ENCODE measurements around the gene VWA7. TPM values are rescaled to one million over a fixed set of nuclear protein-coding genes. Genes with fewer than 3 reads are reported as not detected.
"Not testable (repeated sequence)": the region's sequence is repeated elsewhere in the genome, so short reads cannot be mapped to it uniquely, and the experiment has no call there.

The VWA7 gene
- total and polyA plus RNA-seq, 2 donors from 2014 or later: 10.2 to 32.5 TPM

DNA sequence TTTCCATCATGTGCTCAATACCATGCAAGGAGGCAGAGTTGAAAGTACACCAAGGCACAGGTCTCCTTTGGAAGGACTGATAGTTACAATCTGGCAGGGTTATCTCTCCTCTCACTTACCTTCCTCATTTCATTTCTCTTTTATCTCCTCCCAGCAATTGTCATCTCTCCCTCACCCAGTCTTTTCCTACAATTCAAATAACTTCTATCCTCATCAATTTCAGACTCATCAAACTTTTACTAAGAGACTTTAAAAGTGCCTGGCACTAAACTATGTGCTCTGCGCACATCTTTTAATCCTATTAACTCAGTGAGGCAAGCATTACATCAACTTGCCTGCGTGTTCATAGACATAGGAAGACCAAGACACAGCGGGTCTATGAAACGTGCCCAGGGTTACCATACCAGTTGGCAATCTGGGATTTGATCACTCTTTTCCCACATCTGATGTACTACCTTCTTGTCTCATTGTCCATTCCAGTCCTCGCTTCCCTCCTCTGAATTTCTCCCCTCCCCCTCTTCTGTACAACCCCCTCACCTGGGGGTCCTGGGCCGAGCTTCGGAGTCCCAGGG, 17.3 kb upstream of the VWA7 start:
- DNase-seq (peak in 1 of 5 donors; percentile 28), FAIRE-seq (no peak)
- intact Hi-C loops (cut with DNase I): no loop called here
- H3K9me3 ChIP-seq (ENCODE audit: control insufficient read depth in 2 of 3, insufficient read depth in 1 of 3, low read length in 3 of 3): no peaks in the 10 kb centered on the region
- H3K4me3 ChIP-seq (ENCODE audit: low read length in 3 of 3): peak overlapping the region; percentile 57 to 94 (median 91)
- H3K27me3 ChIP-seq (ENCODE audit: control insufficient read depth, insufficient read depth, low read length): no peaks in the 10 kb centered on the region
- peak overlapping the region; percentile 21 to 99 (median 98) for H3K9ac ChIP-seq (ENCODE audit: low read length in 3 of 3)
- no peaks in the 10 kb centered on the region for H3K36me3 ChIP-seq (ENCODE audit: control insufficient read depth in 2 of 3, insufficient read depth in 3 of 3, low read length in 3 of 3)
- H3K4me1 ChIP-seq (ENCODE audit: control insufficient read depth in 2 of 3, insufficient read depth in 2 of 3, low read depth in 1 of 3, low read length in 3 of 3): peaks cover 0 to 5% (median 0%) of the 10 kb centered on the region in 3 donors
- TF ChIP-seq, protein P1, sequence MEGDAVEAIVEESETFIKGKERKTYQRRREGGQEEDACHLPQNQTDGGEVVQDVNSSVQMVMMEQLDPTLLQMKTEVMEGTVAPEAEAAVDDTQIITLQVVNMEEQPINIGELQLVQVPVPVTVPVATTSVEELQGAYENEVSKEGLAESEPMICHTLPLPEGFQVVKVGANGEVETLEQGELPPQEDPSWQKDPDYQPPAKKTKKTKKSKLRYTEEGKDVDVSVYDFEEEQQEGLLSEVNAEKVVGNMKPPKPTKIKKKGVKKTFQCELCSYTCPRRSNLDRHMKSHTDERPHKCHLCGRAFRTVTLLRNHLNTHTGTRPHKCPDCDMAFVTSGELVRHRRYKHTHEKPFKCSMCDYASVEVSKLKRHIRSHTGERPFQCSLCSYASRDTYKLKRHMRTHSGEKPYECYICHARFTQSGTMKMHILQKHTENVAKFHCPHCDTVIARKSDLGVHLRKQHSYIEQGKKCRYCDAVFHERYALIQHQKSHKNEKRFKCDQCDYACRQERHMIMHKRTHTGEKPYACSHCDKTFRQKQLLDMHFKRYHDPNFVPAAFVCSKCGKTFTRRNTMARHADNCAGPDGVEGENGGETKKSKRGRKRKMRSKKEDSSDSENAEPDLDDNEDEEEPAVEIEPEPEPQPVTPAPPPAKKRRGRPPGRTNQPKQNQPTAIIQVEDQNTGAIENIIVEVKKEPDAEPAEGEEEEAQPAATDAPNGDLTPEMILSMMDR (IDR thresholded peaks at IDR 0.05; ENCODE audit: borderline replicate concordance, extremely low read depth, insufficient read depth): no peak
- H3K27ac ChIP-seq (ENCODE audit: low read depth in 2 of 2, low read length in 2 of 2): peak overlapping the region; percentile 91 to 92

DNA sequence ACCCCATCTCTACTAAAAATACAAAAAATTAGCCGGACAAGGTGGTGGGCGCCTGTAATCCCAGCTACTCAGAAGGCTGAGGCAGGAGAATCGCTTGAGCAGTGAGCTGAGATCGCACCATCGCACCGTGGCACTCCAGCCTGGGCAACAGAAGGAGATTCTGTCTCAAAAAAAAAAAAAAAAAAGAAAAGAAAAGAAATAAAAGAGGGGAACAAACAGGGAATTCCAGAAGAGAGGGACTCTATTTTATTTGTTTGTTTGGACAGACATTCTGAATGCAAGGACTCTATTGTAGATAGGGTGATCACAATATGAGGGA, 16.8 kb upstream of the VWA7 start:
- H3K27ac ChIP-seq (ENCODE audit: low read depth in 2 of 2, low read length in 2 of 2); H3K4me1 ChIP-seq (ENCODE audit: control insufficient read depth in 2 of 3, insufficient read depth in 2 of 3, low read depth in 1 of 3, low read length in 3 of 3); H3K9me3 ChIP-seq (ENCODE audit: control insufficient read depth in 2 of 3, insufficient read depth in 1 of 3, low read length in 3 of 3); DNase-seq; intact Hi-C loops (cut with DNase I); FAIRE-seq; H3K36me3 ChIP-seq (ENCODE audit: control insufficient read depth in 2 of 3, insufficient read depth in 3 of 3, low read length in 3 of 3); H3K27me3 ChIP-seq (ENCODE audit: control insufficient read depth, insufficient read depth, low read length): not testable (repeated sequence)
- Histone ChIP-seq H3K9ac (ENCODE audit: low read length in 3 of 3) (peak overlapping the region in 2 of 3 donors; percentile 7 to 99), H3K4me3 (ENCODE audit: low read length in 3 of 3) (peak overlapping the region in 1 of 3 donors; percentile 57)

DNA sequence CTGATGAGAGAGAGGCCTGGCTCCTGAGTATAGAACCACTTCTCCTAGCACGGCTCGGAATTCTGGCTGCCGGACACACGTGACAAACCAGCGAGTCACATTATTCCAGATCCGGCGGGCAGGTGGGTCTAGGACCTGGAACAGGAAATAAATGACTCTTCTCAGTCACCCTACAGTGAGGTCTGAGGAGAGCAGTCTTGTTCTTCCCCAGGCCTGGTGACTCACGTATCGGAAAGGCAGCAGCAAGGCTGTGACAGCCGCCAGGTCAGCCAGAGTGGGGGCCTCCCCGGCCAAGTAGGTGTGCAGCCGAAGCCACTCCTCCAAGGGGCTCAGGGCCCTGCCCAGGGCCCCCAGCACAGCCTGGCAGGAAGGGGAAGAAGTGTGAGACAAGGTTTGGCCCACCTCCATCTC, 15.6 kb upstream of the VWA7 start:
- TF ChIP-seq, protein P1 (IDR thresholded peaks at IDR 0.05; ENCODE audit: borderline replicate concordance, extremely low read depth, insufficient read depth): no peak
- peaks cover 0 to 5% (median 0%) of the 10 kb centered on the region in 3 donors for H3K4me1 ChIP-seq (ENCODE audit: control insufficient read depth in 2 of 3, insufficient read depth in 2 of 3, low read depth in 1 of 3, low read length in 3 of 3)
- H3K27me3 ChIP-seq (ENCODE audit: control insufficient read depth, insufficient read depth, low read length): no peaks in the 10 kb centered on the region
- H3K36me3 ChIP-seq (ENCODE audit: control insufficient read depth in 2 of 3, insufficient read depth in 3 of 3, low read length in 3 of 3): no peaks in the 10 kb centered on the region
- H3K9me3 ChIP-seq (ENCODE audit: control insufficient read depth in 2 of 3, insufficient read depth in 1 of 3, low read length in 3 of 3): no peaks in the 10 kb centered on the region
- intact Hi-C loops (cut with DNase I): no loop called here
- H3K9ac ChIP-seq (ENCODE audit: low read length in 3 of 3): no peak overlapping the region
- DNase-seq (peak in 1 of 5 donors; percentile 85), FAIRE-seq (no peak)
- H3K27ac ChIP-seq (ENCODE audit: low read depth in 2 of 2, low read length in 2 of 2): no peak overlapping the region
- H3K4me3 ChIP-seq (ENCODE audit: low read length in 3 of 3): no peak overlapping the region

DNA sequence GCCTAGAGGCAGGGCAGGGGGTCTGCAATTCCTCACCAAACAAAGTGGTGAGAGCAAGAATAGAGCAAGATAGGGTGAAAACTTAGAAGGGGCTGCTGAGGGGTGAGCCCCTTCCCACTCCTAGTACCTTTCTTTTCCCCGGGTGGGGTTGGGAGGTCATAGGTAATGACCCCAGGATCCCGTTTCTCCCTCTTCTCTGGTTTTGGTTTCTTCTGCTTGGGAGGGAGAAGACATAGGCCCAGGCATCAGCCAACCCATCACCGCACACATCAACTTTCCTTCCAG, 14.9 kb upstream of the VWA7 start:
- no peak overlapping the region for H3K9ac ChIP-seq (ENCODE audit: low read length in 3 of 3)
- H3K36me3 ChIP-seq (ENCODE audit: control insufficient read depth in 2 of 3, insufficient read depth in 3 of 3, low read length in 3 of 3): no peaks in the 10 kb centered on the region
- H3K9me3 ChIP-seq (ENCODE audit: control insufficient read depth in 2 of 3, insufficient read depth in 1 of 3, low read length in 3 of 3): no peaks in the 10 kb centered on the region
- no peaks in the 10 kb centered on the region for H3K27me3 ChIP-seq (ENCODE audit: control insufficient read depth, insufficient read depth, low read length)
- no peak for FAIRE-seq
- peaks cover 0 to 5% (median 0%) of the 10 kb centered on the region in 3 donors for H3K4me1 ChIP-seq (ENCODE audit: control insufficient read depth in 2 of 3, insufficient read depth in 2 of 3, low read depth in 1 of 3, low read length in 3 of 3)
- no peak overlapping the region for H3K4me3 ChIP-seq (ENCODE audit: low read length in 3 of 3)
- H3K27ac ChIP-seq (ENCODE audit: low read depth in 2 of 2, low read length in 2 of 2): no peak overlapping the region
- intact Hi-C loops (cut with DNase I): no loop called here
- TF ChIP-seq, protein P1 (IDR thresholded peaks at IDR 0.05; ENCODE audit: borderline replicate concordance, extremely low read depth, insufficient read depth): no peak
- no peak for DNase-seq
